DOHH2 (cell line): Measurements from ENCODE around the gene CRMP1.

ENCODE experiments used
- H3F3A ChIP-seq: fragments of 200-600 bp; sonication (generic), shearing (Covaris generic); 2 replicates; pipeline ENCODE4 v1.6.0; 2016; ENCODE audit warnings: antibody characterized with exemption, mild to moderate bottlenecking; ENCODE audit not compliant: control insufficient read depth, insufficient read depth
- H3K27ac ChIP-seq: fragments of 200-600 bp; sonication (generic); 2 replicates; pipeline ENCODE4 v1.5.1; 2014; ENCODE audit warnings: low read depth, mild to moderate bottlenecking, low read length, moderate library complexity
- H3K27me3 ChIP-seq: fragments of 200-600 bp; sonication (generic); 2 replicates; pipeline ENCODE4 v1.6.1; 2014; ENCODE audit warnings: mild to moderate bottlenecking, low read length, mixed read lengths; ENCODE audit not compliant: control insufficient read depth
- H3K36me3 ChIP-seq: fragments of 200-600 bp; sonication (generic); 2 replicates; pipeline ENCODE4 v1.6.1; 2014; ENCODE audit warnings: mild to moderate bottlenecking, low read length, moderate library complexity, mixed read lengths; ENCODE audit not compliant: control insufficient read depth
- H3K4me1 ChIP-seq: fragments of 200-600 bp; sonication (generic); 2 replicates; pipeline ENCODE4 v1.6.1; 2014; ENCODE audit warnings: mild to moderate bottlenecking, low read length, mixed read lengths; ENCODE audit not compliant: control insufficient read depth
- H3K4me2 ChIP-seq: fragments of 200-600 bp; sonication (generic); 2 replicates; pipeline ENCODE4 v1.6.0; 2014; ENCODE audit warnings: mild to moderate bottlenecking, low read length, moderate library complexity
- H3K4me3 ChIP-seq: fragments of 200-600 bp; sonication (generic); 2 replicates; pipeline ENCODE4 v1.5.1; 2014; ENCODE audit warnings: mild to moderate bottlenecking, low read length, mixed read lengths
- H3K79me2 ChIP-seq: fragments of 200-600 bp; sonication (generic); 2 replicates; pipeline ENCODE4 v1.6.1; 2014; ENCODE audit warnings: mild to moderate bottlenecking, low read length, mixed read lengths; ENCODE audit not compliant: control insufficient read depth
- H3K9me2 ChIP-seq: fragments of 200-600 bp; sonication (generic); replicated peaks from 2 replicates; pipeline ENCODE4 v1.6.1; 2014; ENCODE audit warnings: mild to moderate bottlenecking, low read length, mixed read lengths; ENCODE audit not compliant: control insufficient read depth
- H3K9me3 ChIP-seq: fragments of 200-600 bp; sonication (generic); 2 replicates; pipeline ENCODE4 v1.6.1; 2014; ENCODE audit warnings: antibody characterized with exemption, low read length, mixed read lengths; ENCODE audit not compliant: control insufficient read depth, insufficient read depth
- H4K20me1 ChIP-seq: fragments of 200-600 bp; sonication (generic); 2 replicates; pipeline ENCODE4 v1.6.0; 2014; ENCODE audit warnings: low read depth, mild to moderate bottlenecking, antibody characterized with exemption, low read length, moderate library complexity; ENCODE audit not compliant: control insufficient read depth, insufficient read depth
- CTCF ChIP-seq: fragments of 200-600 bp; sonication (generic); IDR thresholded peaks from one replicate; pipeline ENCODE4 v1.5.1; 2014; ENCODE audit warnings: antibody characterized with exemption, mild to moderate bottlenecking, low read depth, low read length; ENCODE audit not compliant: poor library complexity, severe bottlenecking
- EZH2phosphoT487 ChIP-seq: fragments of 200-600 bp; sonication (generic); IDR thresholded peaks from 2 replicates; pipeline ENCODE4 v1.6.1; 2017; ENCODE audit warnings: borderline replicate concordance, mild to moderate bottlenecking, antibody characterized with exemption, low read length, moderate library complexity, mixed read lengths

Gene CRMP1

GRCh38 chr4:5881340-5881739 is 11.5 kb downstream of the CRMP1 start:
- H3K27ac ChIP-seq = no peak overlapping the region
- TF ChIP-seq EZH2phosphoT487 = no peak
- H3K4me3 ChIP-seq = no peak overlapping the region
- no peaks in the 10 kb centered on the region for H3K4me1 ChIP-seq
- no peaks in the 10 kb centered on the region for H3K79me2 ChIP-seq
- H3K27me3 ChIP-seq = no peaks in the 10 kb centered on the region
- no peaks in the 10 kb centered on the region for H3F3A ChIP-seq
- no peaks in the 10 kb centered on the region for H3K9me3 ChIP-seq
- no peaks in the 10 kb centered on the region for H3K36me3 ChIP-seq
- H3K9me2 ChIP-seq = no peaks in the 10 kb centered on the region
- H3K4me2 ChIP-seq = no peak overlapping the region
- H4K20me1 ChIP-seq = no peaks in the 10 kb centered on the region

GRCh38 chr4:5878359-5878758 is 14.5 kb downstream of the CRMP1 start:
- H3F3A ChIP-seq = no peaks in the 10 kb centered on the region
- no peaks in the 10 kb centered on the region for H3K27me3 ChIP-seq
- no peaks in the 10 kb centered on the region for H4K20me1 ChIP-seq
- H3K36me3 ChIP-seq = no peaks in the 10 kb centered on the region
- H3K9me2 ChIP-seq = no peaks in the 10 kb centered on the region
- no peaks in the 10 kb centered on the region for H3K79me2 ChIP-seq
- H3K4me2 ChIP-seq = no peak overlapping the region
- no peak overlapping the region for H3K4me3 ChIP-seq
- TF ChIP-seq EZH2phosphoT487 = no peak
- TF ChIP-seq CTCF = no peak
- no peaks in the 10 kb centered on the region for H3K9me3 ChIP-seq
- H3K4me1 ChIP-seq = no peaks in the 10 kb centered on the region
- H3K27ac ChIP-seq = no peak overlapping the region

- Histone ChIP-seq H3F3A (no peaks in the 10 kb centered on the region), H3K4me3 (no peak overlapping the region), H3K9me2 (no peaks in the 10 kb centered on the region), H3K27ac (no peak overlapping the region), H3K4me1 (no peaks in the 10 kb centered on the region), H4K20me1 (no peaks in the 10 kb centered on the region), H3K27me3 (no peaks in the 10 kb centered on the region), H3K4me2 (no peak overlapping the region), H3K36me3 (no peaks in the 10 kb centered on the region), H3K79me2 (no peaks in the 10 kb centered on the region), H3K9me3 (no peaks in the 10 kb centered on the region)
- TF ChIP-seq CTCF (no peak), EZH2phosphoT487 (no peak)
Observed at GRCh38 chr4:5877392-5877791, 15.5 kb downstream of the CRMP1 start.

- Histone ChIP-seq H3K4me3 (no peak overlapping the region), H3K9me2 (no peaks in the 10 kb centered on the region), H3K36me3 (no peaks in the 10 kb centered on the region), H3K79me2 (no peaks in the 10 kb centered on the region), H3K4me2 (no peak overlapping the region), H3K9me3 (no peaks in the 10 kb centered on the region), H3K4me1 (no peaks in the 10 kb centered on the region), H3K27me3 (no peaks in the 10 kb centered on the region; the same call in 1 of the 2 replicates), H3K27ac (no peak overlapping the region), H4K20me1 (no peaks in the 10 kb centered on the region), H3F3A (no peaks in the 10 kb centered on the region)
- no peak for TF ChIP-seq EZH2phosphoT487
- TF ChIP-seq CTCF = no peak
Observed at GRCh38 chr4:5874811-5875449, 18.0 kb downstream of the CRMP1 start.
